Left ventricle myocardium inferior (tissue), 1 donor: ENCODE measurements around the gene ISG20. TPM values are rescaled to one million over a fixed set of nuclear protein-coding genes. Genes with fewer than 3 reads are reported as not detected.

ENCODE experiments used
- DNase-seq: peaks from one replicate; pipeline ENCODE4 v3.0.0-alpha.2; 2020
- H3K27ac ChIP-seq: fragments of 200-600 bp; replicated peaks from 2 replicates; pipeline ENCODE4 v1.8.0; 2021
- H3K27me3 ChIP-seq: fragments of 200-600 bp; 2 replicates; pipeline ENCODE4 v1.8.0; 2021; ENCODE audit warnings: low read depth
- H3K36me3 ChIP-seq: fragments of 200-600 bp; 2 replicates; pipeline ENCODE4 v1.8.0; 2021
- H3K4me1 ChIP-seq: fragments of 200-600 bp; 2 replicates; pipeline ENCODE4 v1.8.0; 2021
- H3K4me3 ChIP-seq: fragments of 200-600 bp; 2 replicates; pipeline ENCODE4 v1.8.0; 2021; ENCODE audit warnings: mild to moderate bottlenecking, moderate library complexity
- H3K9me3 ChIP-seq: fragments of 200-600 bp; replicated peaks from 2 replicates; pipeline ENCODE4 v1.8.0; 2021
- intact Hi-C: fragments of 100-400 bp; cut with micrococcal nuclease; formaldehyde crosslinking; loops from one replicate; pipeline ENCODE4 v1.11.0; 2022
- total RNA-seq: library from RNA; stranded (reverse); fragmentation: NEBNext Ultra II Directional; extraction: Animal tissue kit (Norgen Biotek cat#: 25700); gene quantifications from one replicate; pipeline ENCODE4 v1.2.1, GENCODE V29; 2021
- TF ChIP-seq, protein P1 (sequence below): fragments of 200-600 bp; IDR thresholded peaks from 2 replicates; pipeline ENCODE4 v1.8.0; 2021; ENCODE audit warnings: antibody characterized with exemption, mild to moderate bottlenecking, borderline replicate concordance
- donor health status: DM: no; HTN: yes; CAD: no; lungs with severe emphysema.

The ISG20 gene
- total RNA-seq, 1 donor from 2014 or later: 3.1 TPM

- TF ChIP-seq, protein P1, sequence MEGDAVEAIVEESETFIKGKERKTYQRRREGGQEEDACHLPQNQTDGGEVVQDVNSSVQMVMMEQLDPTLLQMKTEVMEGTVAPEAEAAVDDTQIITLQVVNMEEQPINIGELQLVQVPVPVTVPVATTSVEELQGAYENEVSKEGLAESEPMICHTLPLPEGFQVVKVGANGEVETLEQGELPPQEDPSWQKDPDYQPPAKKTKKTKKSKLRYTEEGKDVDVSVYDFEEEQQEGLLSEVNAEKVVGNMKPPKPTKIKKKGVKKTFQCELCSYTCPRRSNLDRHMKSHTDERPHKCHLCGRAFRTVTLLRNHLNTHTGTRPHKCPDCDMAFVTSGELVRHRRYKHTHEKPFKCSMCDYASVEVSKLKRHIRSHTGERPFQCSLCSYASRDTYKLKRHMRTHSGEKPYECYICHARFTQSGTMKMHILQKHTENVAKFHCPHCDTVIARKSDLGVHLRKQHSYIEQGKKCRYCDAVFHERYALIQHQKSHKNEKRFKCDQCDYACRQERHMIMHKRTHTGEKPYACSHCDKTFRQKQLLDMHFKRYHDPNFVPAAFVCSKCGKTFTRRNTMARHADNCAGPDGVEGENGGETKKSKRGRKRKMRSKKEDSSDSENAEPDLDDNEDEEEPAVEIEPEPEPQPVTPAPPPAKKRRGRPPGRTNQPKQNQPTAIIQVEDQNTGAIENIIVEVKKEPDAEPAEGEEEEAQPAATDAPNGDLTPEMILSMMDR: no peak
These were observed 57.0 kb downstream of the ISG20 start for GRCh38 chr15:88695691-88696251.

DNA sequence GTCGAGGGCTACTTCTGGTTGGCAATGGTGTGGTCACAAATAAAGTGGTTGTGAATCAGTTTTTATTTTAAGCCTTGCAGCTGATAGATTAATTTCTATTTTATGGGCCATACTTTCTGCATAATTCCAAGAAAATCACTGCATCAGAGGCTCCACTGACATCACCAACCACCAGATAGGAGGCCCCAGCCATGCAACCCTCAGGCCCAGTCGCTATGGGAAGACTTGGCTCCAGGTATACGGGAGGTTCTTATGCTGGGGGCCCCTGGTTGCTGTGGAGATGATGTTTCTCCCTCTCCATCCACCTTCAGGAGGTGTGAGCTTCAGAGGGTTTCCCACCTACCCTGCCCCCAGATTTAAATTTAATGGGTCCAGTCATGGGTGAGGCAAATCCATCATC lies 57.4 kb downstream of the ISG20 start:
- DNase-seq: no peak
- no peaks in the 10 kb centered on the region for H3K36me3 ChIP-seq
- H3K4me3 ChIP-seq: no peak overlapping the region
- TF ChIP-seq, protein P1: no peak
- intact Hi-C loops: no loop called here
- no peak overlapping the region for H3K27ac ChIP-seq
- H3K9me3 ChIP-seq: no peaks in the 10 kb centered on the region
- H3K4me1 ChIP-seq: no peaks in the 10 kb centered on the region
- H3K27me3 ChIP-seq: peaks cover 58% of the 10 kb centered on the region

More at GRCh38 chr15:88695691-88696251, 57.0 kb downstream of the ISG20 start:
- H3K27me3 ChIP-seq: peaks cover 61% of the 10 kb centered on the region
- DNase-seq: no peak
- H3K27ac ChIP-seq: no peak overlapping the region
- no peak overlapping the region for H3K4me3 ChIP-seq
- no peaks in the 10 kb centered on the region for H3K9me3 ChIP-seq
- H3K4me1 ChIP-seq: no peaks in the 10 kb centered on the region
- intact Hi-C loops: no loop called here
- H3K36me3 ChIP-seq: no peaks in the 10 kb centered on the region

GRCh38 chr15:88697276-88697675 lies 58.5 kb downstream of the ISG20 start:
- peaks cover 49% of the 10 kb centered on the region for H3K27me3 ChIP-seq
- intact Hi-C loops: no loop called here
- H3K9me3 ChIP-seq: no peaks in the 10 kb centered on the region
- TF ChIP-seq, protein P1: no peak
- H3K27ac ChIP-seq: no peak overlapping the region
- H3K4me1 ChIP-seq: no peaks in the 10 kb centered on the region
- no peak for DNase-seq
- H3K4me3 ChIP-seq: no peak overlapping the region
- H3K36me3 ChIP-seq: no peaks in the 10 kb centered on the region

GRCh38 chr15:88699861-88700260 lies 61.0 kb downstream of the ISG20 start:
- Histone ChIP-seq H3K4me3 (no peak overlapping the region), H3K36me3 (no peaks in the 10 kb centered on the region), H3K4me1 (peaks cover 2% of the 10 kb centered on the region), H3K27ac (no peak overlapping the region), H3K9me3 (no peaks in the 10 kb centered on the region), H3K27me3 (peaks cover 43% of the 10 kb centered on the region)
- TF ChIP-seq, protein P1: no peak
- DNase-seq: no peak
- intact Hi-C loops: no loop called here

DNA sequence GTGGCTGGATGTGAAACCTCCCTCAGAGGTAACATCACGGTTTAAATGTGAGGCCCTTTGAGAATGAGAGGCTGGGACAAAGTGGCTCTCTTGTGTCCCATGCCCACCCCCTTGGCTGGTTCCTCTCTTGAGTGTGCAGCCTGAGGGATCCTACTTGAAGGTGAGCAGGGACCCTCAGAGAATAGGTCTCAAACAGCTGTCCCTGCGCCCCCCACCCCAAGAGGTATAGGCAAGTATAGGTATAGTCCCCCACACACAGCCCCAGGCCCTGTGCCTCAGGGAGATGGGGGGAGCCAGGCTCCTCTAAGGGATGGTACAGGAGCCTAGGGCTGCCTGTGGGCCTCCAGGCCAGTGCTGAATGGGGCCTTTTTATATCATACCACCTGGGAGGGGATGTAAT lies 61.9 kb downstream of the ISG20 start:
- peaks cover 8% of the 10 kb centered on the region for H3K4me1 ChIP-seq
- no peak overlapping the region for H3K4me3 ChIP-seq
- intact Hi-C loops: no loop called here
- no peaks in the 10 kb centered on the region for H3K36me3 ChIP-seq
- TF ChIP-seq, protein P1: no peak
- H3K27ac ChIP-seq: no peak overlapping the region
- no peak for DNase-seq
- peaks cover 42% of the 10 kb centered on the region for H3K27me3 ChIP-seq
- H3K9me3 ChIP-seq: no peaks in the 10 kb centered on the region
